MM.1S (cell line): Measurements from ENCODE around the gene DNAI1.

Experiments used
- DNase-seq: peaks from one replicate; pipeline ENCODE4 v3.0.0-alpha.2; 2015
- H2AFZ ChIP-seq: fragments of 300-600 bp; sonication (generic); 2 replicates; pipeline ENCODE4 v1.6.0; 2016; ENCODE audit warnings: antibody characterized with exemption, low read length
- H3F3A ChIP-seq: fragments of 300-600 bp; sonication (generic); 2 replicates; pipeline ENCODE4 v1.6.1; 2016; ENCODE audit warnings: mild to moderate bottlenecking, antibody characterized with exemption, low read length, moderate library complexity, mixed read lengths; ENCODE audit not compliant: insufficient read depth
- H3K27ac ChIP-seq: fragments of 300-600 bp; sonication (generic); 2 replicates; pipeline ENCODE4 v1.5.1; 2016; ENCODE audit warnings: mild to moderate bottlenecking, low read length
- H3K27me3 ChIP-seq: fragments of 300-600 bp; sonication (generic); replicated peaks from 2 replicates; pipeline ENCODE4 v1.6.0; 2016; ENCODE audit warnings: low read length; ENCODE audit not compliant: insufficient read depth
- H3K36me3 ChIP-seq: fragments of 300-600 bp; sonication (generic); replicated peaks from 2 replicates; pipeline ENCODE4 v1.6.1; 2016; ENCODE audit warnings: mild to moderate bottlenecking, low read length, mixed read lengths; ENCODE audit not compliant: insufficient read depth
- H3K4me1 ChIP-seq: fragments of 300-600 bp; sonication (generic); 2 replicates; pipeline ENCODE4 v1.6.1; 2016; ENCODE audit warnings: low read length, mixed read lengths
- H3K4me2 ChIP-seq: fragments of 300-600 bp; sonication (generic); 2 replicates; pipeline ENCODE4 v1.6.0; 2016; ENCODE audit warnings: low read depth, low read length
- H3K4me3 ChIP-seq: fragments of 300-600 bp; sonication (generic); 2 replicates; pipeline ENCODE4 v1.5.1; 2016; ENCODE audit warnings: low read length, mixed read lengths
- H3K79me2 ChIP-seq: fragments of 300-600 bp; sonication (generic); 2 replicates; pipeline ENCODE4 v1.6.1; 2016; ENCODE audit warnings: mixed run types, low read length, mixed read lengths
- H3K9ac ChIP-seq: fragments of 300-600 bp; sonication (generic); 2 replicates; pipeline ENCODE4 v1.6.1; 2016; ENCODE audit warnings: low read length, mixed read lengths
- H3K9me2 ChIP-seq: fragments of 300-600 bp; sonication (generic); replicated peaks from 2 replicates; pipeline ENCODE4 v1.6.1; 2016; ENCODE audit warnings: mild to moderate bottlenecking, low read length, mixed read lengths; ENCODE audit not compliant: insufficient read depth
- H3K9me3 ChIP-seq: fragments of 300-600 bp; sonication (generic); replicated peaks from 2 replicates; pipeline ENCODE4 v1.6.1; 2016; ENCODE audit warnings: mild to moderate bottlenecking, low read length, mixed read lengths; ENCODE audit not compliant: insufficient read depth
- H4K20me1 ChIP-seq: fragments of 300-600 bp; sonication (generic); 2 replicates; pipeline ENCODE4 v1.6.1; 2016; ENCODE audit warnings: mild to moderate bottlenecking, low read length, moderate library complexity, mixed read lengths; ENCODE audit not compliant: insufficient read depth
- EZH2 ChIP-seq: fragments of 300-600 bp; sonication (generic); optimal IDR thresholded peaks from 2 replicates; pipeline ENCODE3; 2017; ENCODE audit warnings: low read depth, mild to moderate bottlenecking, antibody characterized with exemption, low read length, mixed read lengths
- EZH2phosphoT487 ChIP-seq: fragments of 300-600 bp; sonication (generic); IDR thresholded peaks from 2 replicates; pipeline ENCODE4 v1.6.1; 2018; ENCODE audit warnings: antibody characterized with exemption, low read length
- TF ChIP-seq, protein P1 (sequence below): fragments of 300-600 bp; sonication (generic); IDR thresholded peaks from 2 replicates; pipeline ENCODE4 v1.5.1; 2016; ENCODE audit warnings: antibody characterized with exemption, low read length, mixed read lengths

The DNAI1 gene

DNA sequence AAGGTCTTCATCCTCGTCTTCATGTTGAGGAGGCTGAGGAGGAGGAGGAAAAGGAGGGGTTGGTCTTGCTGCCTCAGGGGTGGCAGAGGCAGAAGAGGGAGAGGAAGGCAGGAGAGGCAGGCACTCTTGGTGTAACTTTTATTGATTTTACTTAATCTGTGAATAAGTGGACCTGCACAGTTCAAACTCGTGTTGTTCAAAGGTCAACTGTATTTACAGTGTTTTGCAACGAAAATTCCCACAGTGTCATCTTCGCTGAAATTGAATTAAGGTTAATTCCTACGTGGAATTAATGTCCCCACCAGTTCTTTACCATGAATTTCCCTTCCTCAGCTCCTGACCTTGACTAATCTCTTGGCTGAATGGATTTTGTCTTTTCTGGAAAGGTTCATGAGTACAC is 85.4 kb downstream of the DNAI1 start:
- Histone ChIP-seq H3K79me2 (no peaks in the 10 kb centered on the region), H3K4me1 (no peaks in the 10 kb centered on the region), H3K36me3 (no peaks in the 10 kb centered on the region), H3K9me2 (no peaks in the 10 kb centered on the region), H3K27me3 (peaks cover 11% of the 10 kb centered on the region; the same call in 1 of the 2 replicates), H3F3A (no peaks in the 10 kb centered on the region), H3K9ac (no peak overlapping the region), H4K20me1 (no peaks in the 10 kb centered on the region), H3K4me3 (no peak overlapping the region), H3K9me3 (no peaks in the 10 kb centered on the region), H3K4me2 (no peak overlapping the region), H2AFZ (no peak overlapping the region), H3K27ac (no peak overlapping the region)
- no peak for DNase-seq
- TF ChIP-seq, protein P1, sequence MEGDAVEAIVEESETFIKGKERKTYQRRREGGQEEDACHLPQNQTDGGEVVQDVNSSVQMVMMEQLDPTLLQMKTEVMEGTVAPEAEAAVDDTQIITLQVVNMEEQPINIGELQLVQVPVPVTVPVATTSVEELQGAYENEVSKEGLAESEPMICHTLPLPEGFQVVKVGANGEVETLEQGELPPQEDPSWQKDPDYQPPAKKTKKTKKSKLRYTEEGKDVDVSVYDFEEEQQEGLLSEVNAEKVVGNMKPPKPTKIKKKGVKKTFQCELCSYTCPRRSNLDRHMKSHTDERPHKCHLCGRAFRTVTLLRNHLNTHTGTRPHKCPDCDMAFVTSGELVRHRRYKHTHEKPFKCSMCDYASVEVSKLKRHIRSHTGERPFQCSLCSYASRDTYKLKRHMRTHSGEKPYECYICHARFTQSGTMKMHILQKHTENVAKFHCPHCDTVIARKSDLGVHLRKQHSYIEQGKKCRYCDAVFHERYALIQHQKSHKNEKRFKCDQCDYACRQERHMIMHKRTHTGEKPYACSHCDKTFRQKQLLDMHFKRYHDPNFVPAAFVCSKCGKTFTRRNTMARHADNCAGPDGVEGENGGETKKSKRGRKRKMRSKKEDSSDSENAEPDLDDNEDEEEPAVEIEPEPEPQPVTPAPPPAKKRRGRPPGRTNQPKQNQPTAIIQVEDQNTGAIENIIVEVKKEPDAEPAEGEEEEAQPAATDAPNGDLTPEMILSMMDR: no peak
- TF ChIP-seq EZH2 (no peak), EZH2phosphoT487 (no peak)

- Histone ChIP-seq H3K9me2 (no peaks in the 10 kb centered on the region), H3K4me3 (no peak overlapping the region), H3K4me1 (no peaks in the 10 kb centered on the region), H3K27ac (no peak overlapping the region), H3K36me3 (no peaks in the 10 kb centered on the region), H3K9ac (no peak overlapping the region), H3K79me2 (no peaks in the 10 kb centered on the region), H3K9me3 (no peaks in the 10 kb centered on the region), H4K20me1 (no peaks in the 10 kb centered on the region), H3K4me2 (no peak overlapping the region), H3F3A (no peaks in the 10 kb centered on the region), H3K27me3 (peaks cover 16% of the 10 kb centered on the region), H2AFZ (no peak overlapping the region)
- no peak for DNase-seq
- TF ChIP-seq EZH2phosphoT487 (no peak), EZH2 (no peak)
- TF ChIP-seq, protein P1: no peak
Observed at GRCh38 chr9:34545497-34545896, 86.9 kb downstream of the DNAI1 start.

- no peaks in the 10 kb centered on the region for H3K36me3 ChIP-seq
- H3F3A ChIP-seq: no peaks in the 10 kb centered on the region
- TF ChIP-seq EZH2 (no peak), EZH2phosphoT487 (no peak)
- TF ChIP-seq, protein P1: no peak
- H3K27ac ChIP-seq: no peak overlapping the region
- H3K79me2 ChIP-seq: no peaks in the 10 kb centered on the region
- no peak overlapping the region for H2AFZ ChIP-seq
- no peaks in the 10 kb centered on the region for H3K4me1 ChIP-seq
- H4K20me1 ChIP-seq: no peaks in the 10 kb centered on the region
- H3K9ac ChIP-seq: no peak overlapping the region
- H3K9me3 ChIP-seq: no peaks in the 10 kb centered on the region
- H3K4me3 ChIP-seq: no peak overlapping the region
- DNase-seq: no peak
- no peak overlapping the region for H3K4me2 ChIP-seq
- H3K9me2 ChIP-seq: no peaks in the 10 kb centered on the region
- H3K27me3 ChIP-seq: peaks cover 22% of the 10 kb centered on the region
Observed at GRCh38 chr9:34546102-34546833, 87.7 kb downstream of the DNAI1 start.
